ENCODE measurements around the gene AMACR. TPM values are rescaled to one million over a fixed set of nuclear protein-coding genes. Genes with fewer than 3 reads are reported as not detected.

AMACR gene
- total RNA-seq, 1 donor from 2014 or later: 12.2 TPM

DNA sequence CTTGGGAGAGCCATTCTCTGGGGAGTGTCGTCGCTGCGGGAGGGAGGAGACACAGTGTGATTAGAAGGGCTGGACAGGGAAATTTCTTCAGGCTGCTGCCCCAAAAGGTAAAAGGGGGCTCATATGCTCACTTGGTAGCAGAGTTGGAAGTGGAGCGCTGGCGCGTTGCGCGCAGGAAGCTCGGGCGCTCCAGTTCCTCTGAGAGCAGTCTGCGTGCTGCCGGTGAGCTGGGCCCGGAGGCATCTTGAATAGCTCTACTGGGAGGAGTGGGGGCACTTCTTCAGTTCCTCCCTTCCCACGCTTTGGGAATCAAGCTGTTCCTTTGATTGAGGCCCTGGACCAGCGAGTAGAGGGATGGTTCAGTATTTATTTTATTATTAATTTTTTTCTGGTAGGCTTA lies 69.0 kb downstream of the AMACR start:
- intact Hi-C loops (cut with DNase I): no loop called here
- H3K4me1 ChIP-seq: peaks cover 16% of the 10 kb centered on the region
- no peak overlapping the region for H3K27ac ChIP-seq
- no peak overlapping the region for H3K4me3 ChIP-seq
- no peak for ATAC-seq
- H3K9me3 ChIP-seq: no peaks in the 10 kb centered on the region
- TF ChIP-seq, protein P1, sequence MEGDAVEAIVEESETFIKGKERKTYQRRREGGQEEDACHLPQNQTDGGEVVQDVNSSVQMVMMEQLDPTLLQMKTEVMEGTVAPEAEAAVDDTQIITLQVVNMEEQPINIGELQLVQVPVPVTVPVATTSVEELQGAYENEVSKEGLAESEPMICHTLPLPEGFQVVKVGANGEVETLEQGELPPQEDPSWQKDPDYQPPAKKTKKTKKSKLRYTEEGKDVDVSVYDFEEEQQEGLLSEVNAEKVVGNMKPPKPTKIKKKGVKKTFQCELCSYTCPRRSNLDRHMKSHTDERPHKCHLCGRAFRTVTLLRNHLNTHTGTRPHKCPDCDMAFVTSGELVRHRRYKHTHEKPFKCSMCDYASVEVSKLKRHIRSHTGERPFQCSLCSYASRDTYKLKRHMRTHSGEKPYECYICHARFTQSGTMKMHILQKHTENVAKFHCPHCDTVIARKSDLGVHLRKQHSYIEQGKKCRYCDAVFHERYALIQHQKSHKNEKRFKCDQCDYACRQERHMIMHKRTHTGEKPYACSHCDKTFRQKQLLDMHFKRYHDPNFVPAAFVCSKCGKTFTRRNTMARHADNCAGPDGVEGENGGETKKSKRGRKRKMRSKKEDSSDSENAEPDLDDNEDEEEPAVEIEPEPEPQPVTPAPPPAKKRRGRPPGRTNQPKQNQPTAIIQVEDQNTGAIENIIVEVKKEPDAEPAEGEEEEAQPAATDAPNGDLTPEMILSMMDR (IDR thresholded peaks at IDR 0.05): no peak
- DNase-seq: no peak
- no peaks in the 10 kb centered on the region for H3K36me3 ChIP-seq
- peaks cover 67% of the 10 kb centered on the region for H3K27me3 ChIP-seq (ENCODE audit: low read depth)

DNA sequence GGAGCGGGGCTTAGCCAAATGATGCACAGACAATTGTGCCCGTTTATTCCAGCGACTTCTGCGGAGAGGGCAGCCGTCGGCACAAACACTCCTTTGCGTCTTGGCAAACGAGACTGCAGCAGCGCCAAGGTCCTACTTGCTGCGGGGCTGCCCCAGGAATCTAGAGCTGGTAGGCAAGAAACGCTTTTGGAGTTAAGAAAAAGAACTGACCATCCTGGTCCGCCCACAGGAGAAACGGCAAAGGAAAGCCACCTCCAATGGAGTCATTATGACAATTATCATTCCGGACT lies 69.4 kb downstream of the AMACR start:
- H3K36me3 ChIP-seq: no peaks in the 10 kb centered on the region
- TF ChIP-seq, protein P1 (IDR thresholded peaks at IDR 0.05): no peak
- H3K27me3 ChIP-seq (ENCODE audit: low read depth): peaks cover 67% of the 10 kb centered on the region
- intact Hi-C loops (cut with DNase I): no loop called here
- peaks cover 16% of the 10 kb centered on the region for H3K4me1 ChIP-seq
- no peak for ATAC-seq
- no peak for DNase-seq
- no peaks in the 10 kb centered on the region for H3K9me3 ChIP-seq
- no peak overlapping the region for H3K27ac ChIP-seq
- no peak overlapping the region for H3K4me3 ChIP-seq

DNA sequence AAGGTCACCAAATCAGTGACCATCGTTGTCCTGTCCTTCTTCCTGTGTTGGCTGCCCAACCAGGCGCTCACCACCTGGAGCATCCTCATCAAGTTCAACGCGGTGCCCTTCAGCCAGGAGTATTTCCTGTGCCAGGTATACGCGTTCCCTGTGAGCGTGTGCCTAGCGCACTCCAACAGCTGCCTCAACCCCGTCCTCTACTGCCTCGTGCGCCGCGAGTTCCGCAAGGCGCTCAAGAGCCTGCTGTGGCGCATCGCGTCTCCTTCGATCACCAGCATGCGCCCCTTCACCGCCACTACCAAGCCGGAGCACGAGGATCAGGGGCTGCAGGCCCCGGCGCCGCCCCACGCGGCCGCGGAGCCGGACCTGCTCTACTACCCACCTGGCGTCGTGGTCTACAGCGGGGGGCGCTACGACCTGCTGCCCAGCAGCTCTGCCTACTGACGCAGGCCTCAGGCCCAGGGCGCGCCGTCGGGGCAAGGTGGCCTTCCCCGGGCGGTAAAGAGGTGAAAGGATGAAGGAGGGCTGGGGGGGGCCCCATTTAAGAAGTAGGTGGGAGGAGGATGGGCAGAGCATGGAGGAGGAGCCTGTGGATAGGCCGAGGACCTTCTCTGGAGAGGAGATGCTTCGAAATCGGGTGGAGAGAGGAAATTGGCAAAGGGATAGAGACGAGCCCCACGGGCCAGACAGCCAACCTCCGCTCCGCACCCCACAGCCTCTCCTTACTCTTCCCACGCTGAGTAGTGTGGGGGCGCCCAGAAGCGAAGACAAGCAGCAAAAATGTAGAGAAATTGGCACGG lies 69.9 kb downstream of the AMACR start:
- Histone ChIP-seq H3K36me3 (no peaks in the 10 kb centered on the region), H3K27me3 (ENCODE audit: low read depth) (peaks cover 67% of the 10 kb centered on the region), H3K9me3 (no peaks in the 10 kb centered on the region), H3K27ac (no peak overlapping the region), H3K4me1 (peaks cover 16% of the 10 kb centered on the region), H3K4me3 (no peak overlapping the region)
- DNase-seq (no peak), ATAC-seq (no peak)
- intact Hi-C loops (cut with DNase I): no loop called here
- TF ChIP-seq, protein P1 (IDR thresholded peaks at IDR 0.05): no peak

DNA sequence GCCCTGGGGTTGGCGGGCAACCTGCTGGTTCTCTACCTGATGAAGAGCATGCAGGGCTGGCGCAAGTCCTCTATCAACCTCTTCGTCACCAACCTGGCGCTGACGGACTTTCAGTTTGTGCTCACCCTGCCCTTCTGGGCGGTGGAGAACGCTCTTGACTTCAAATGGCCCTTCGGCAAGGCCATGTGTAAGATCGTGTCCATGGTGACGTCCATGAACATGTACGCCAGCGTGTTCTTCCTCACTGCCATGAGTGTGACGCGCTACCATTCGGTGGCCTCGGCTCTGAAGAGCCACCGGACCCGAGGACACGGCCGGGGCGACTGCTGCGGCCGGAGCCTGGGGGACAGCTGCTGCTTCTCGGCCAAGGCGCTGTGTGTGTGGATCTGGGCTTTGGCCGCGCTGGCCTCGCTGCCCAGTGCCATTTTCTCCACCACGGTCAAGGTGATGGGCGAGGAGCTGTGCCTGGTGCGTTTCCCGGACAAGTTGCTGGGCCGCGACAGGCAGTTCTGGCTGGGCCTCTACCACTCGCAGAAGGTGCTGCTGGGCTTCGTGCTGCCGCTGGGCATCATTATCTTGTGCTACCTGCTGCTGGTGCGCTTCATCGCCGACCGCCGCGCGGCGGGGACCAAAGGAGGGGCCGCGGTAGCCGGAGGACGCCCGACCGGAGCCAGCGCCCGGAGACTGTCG lies 70.7 kb downstream of the AMACR start:
- ATAC-seq (no peak), DNase-seq (no peak)
- no peak overlapping the region for H3K27ac ChIP-seq
- peaks cover 16% of the 10 kb centered on the region for H3K4me1 ChIP-seq
- H3K9me3 ChIP-seq: no peaks in the 10 kb centered on the region
- TF ChIP-seq, protein P1 (IDR thresholded peaks at IDR 0.05): no peak
- no peaks in the 10 kb centered on the region for H3K36me3 ChIP-seq
- intact Hi-C loops (cut with DNase I): no loop called here
- peaks cover 66% of the 10 kb centered on the region for H3K27me3 ChIP-seq (ENCODE audit: low read depth)
- peak overlapping the region; percentile 36 for H3K4me3 ChIP-seq

DNA sequence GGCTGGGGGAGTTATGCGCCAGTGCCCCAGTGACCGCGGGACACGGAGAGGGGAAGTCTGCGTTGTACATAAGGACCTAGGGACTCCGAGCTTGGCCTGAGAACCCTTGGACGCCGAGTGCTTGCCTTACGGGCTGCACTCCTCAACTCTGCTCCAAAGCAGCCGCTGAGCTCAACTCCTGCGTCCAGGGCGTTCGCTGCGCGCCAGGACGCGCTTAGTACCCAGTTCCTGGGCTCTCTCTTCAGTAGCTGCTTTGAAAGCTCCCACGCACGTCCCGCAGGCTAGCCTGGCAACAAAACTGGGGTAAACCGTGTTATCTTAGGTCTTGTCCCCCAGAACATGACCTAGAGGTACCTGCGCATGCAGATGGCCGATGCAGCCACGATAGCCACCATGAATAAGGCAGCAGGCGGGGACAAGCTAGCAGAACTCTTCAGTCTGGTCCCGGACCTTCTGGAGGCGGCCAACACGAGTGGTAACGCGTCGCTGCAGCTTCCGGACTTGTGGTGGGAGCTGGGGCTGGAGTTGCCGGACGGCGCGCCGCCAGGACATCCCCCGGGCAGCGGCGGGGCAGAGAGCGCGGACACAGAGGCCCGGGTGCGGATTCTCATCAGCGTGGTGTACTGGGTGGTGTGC lies 71.4 kb downstream of the AMACR start, which contains the start of gene RXFP3:
Gene RXFP3 (plus strand): TSS at position 6 of the 636 bp plus-strand sequence. CDS start 355 bp downstream, at position 361.
- H3K27me3 ChIP-seq (ENCODE audit: low read depth): peaks cover 61% of the 10 kb centered on the region
- TF ChIP-seq, protein P1 (IDR thresholded peaks at IDR 0.05): no peak
- intact Hi-C loops (cut with DNase I): no loop called here
- H3K36me3 ChIP-seq: no peaks in the 10 kb centered on the region
- no peaks in the 10 kb centered on the region for H3K9me3 ChIP-seq
- peaks cover 16% of the 10 kb centered on the region for H3K4me1 ChIP-seq
- no peak for DNase-seq
- ATAC-seq: peak in 1 of 2 donors; percentile 5
- H3K4me3 ChIP-seq: peak within 1 kb of the TSS; percentile 36
- H3K27ac ChIP-seq: no peak within 1 kb of the TSS

Other genes with a start within 250 kb of the AMACR start
- 7.6 TPM for gene ADAMTS12, start 116.1 kb downstream of the AMACR start, total RNA-seq
- gene RXFP3, start 71.7 kb downstream of the AMACR start, total RNA-seq: not detected
- gene SLC45A2, start 23.4 kb downstream of the AMACR start, total RNA-seq: not detected
- 6.7 TPM for gene C1QTNF3, start 35.2 kb upstream of the AMACR start, total RNA-seq

Data from lower lobe of right lung (tissue), 2 donors.